SJSA1 (cell line): ENCODE measurements around the gene MSI2. TPM values are rescaled to one million over a fixed set of nuclear protein-coding genes. Genes with fewer than 3 reads are reported as not detected.
A peak's percentile ranks its signal among the peaks of the same experiment; 100 is the strongest.

Experiments used
- DNase-seq, 2 experiments: peaks; one replicate each; pipeline ENCODE4 v3.0.0-alpha.2; 2015 to 2020; ENCODE audit warnings: low spot score in 2 of 2, low read depth in 1 of 2
- H3K27ac ChIP-seq: fragments of 250-450 bp; sonication (Bioruptor Pico); 2 replicates; pipeline ENCODE4 v1.5.1; 2020; ENCODE audit warnings: mild to moderate bottlenecking, moderate library complexity
- H3K27me3 ChIP-seq: fragments of 250-450 bp; sonication (Bioruptor Pico); replicated peaks from 2 replicates; pipeline ENCODE4 v1.5.1; 2020; ENCODE audit warnings: mild to moderate bottlenecking, moderate library complexity
- H3K36me3 ChIP-seq: fragments of 250-450 bp; sonication (Bioruptor Pico); 2 replicates; pipeline ENCODE4 v1.5.1; 2020; ENCODE audit warnings: mild to moderate bottlenecking
- H3K4me1 ChIP-seq: fragments of 250-450 bp; sonication (Bioruptor Pico); replicated peaks from 2 replicates; pipeline ENCODE4 v1.6.1; 2021; ENCODE audit warnings: mild to moderate bottlenecking
- H3K4me3 ChIP-seq: fragments of 250-450 bp; sonication (Bioruptor Pico); 2 replicates; pipeline ENCODE4 v1.5.1; 2020; ENCODE audit warnings: mild to moderate bottlenecking
- H3K9me3 ChIP-seq: fragments of 250-450 bp; sonication (Bioruptor Pico); replicated peaks from 2 replicates; pipeline ENCODE4 v1.5.1; 2020; ENCODE audit warnings: mild to moderate bottlenecking
- total RNA-seq: library from RNA; depleted of rRNA; stranded (reverse); fragments of >200 nt; shearing (Covaris generic); gene quantifications from 2 replicates; pipeline ENCODE4 v1.2.3, GENCODE V29; 2014

Gene MSI2
- total RNA-seq, 1 experiment from 2014 or later: 39.8 TPM

DNA sequence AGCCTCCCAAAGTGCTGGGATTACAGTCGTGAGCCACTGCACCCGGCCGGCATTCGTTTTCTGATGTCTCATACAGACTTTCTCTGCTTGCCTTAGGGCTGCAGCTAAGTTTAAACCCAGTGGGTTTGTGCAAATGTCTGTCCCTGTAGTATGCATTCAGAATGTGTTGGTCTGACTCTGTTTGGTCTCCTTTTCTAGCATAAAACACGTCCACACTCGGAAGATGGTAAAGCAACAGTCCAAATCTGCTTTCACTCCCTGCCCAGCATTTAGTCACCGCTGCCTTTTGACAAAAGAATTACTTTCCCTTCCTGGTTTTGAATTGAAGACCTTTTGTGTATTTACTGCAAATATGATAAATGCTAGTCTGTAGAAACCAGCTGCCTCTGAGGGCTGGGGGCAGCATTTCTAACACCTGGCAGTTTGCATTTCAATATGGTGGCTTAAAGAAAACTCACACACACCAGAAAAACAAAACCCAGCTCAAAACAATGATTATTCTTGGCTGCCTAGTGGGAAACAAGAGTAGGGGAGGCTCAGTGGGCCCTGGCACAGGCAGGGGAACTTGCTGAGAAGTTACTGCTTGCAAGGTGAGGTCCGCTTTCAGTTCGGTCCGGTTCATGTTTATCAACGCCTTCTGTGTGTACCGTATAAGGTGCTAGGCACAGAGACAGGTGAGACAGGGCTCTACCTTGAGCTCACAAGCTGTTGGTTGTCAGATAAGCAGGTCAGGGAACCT is 56.9 kb downstream of the MSI2 start:
- Histone ChIP-seq H3K4me1 (no peaks in the 10 kb centered on the region), H3K9me3 (no peaks in the 10 kb centered on the region), H3K27me3 (no peaks in the 10 kb centered on the region), H3K27ac (no peak overlapping the region), H3K36me3 (peaks cover 9% of the 10 kb centered on the region), H3K4me3 (no peak overlapping the region)
- DNase-seq: no peak

DNA sequence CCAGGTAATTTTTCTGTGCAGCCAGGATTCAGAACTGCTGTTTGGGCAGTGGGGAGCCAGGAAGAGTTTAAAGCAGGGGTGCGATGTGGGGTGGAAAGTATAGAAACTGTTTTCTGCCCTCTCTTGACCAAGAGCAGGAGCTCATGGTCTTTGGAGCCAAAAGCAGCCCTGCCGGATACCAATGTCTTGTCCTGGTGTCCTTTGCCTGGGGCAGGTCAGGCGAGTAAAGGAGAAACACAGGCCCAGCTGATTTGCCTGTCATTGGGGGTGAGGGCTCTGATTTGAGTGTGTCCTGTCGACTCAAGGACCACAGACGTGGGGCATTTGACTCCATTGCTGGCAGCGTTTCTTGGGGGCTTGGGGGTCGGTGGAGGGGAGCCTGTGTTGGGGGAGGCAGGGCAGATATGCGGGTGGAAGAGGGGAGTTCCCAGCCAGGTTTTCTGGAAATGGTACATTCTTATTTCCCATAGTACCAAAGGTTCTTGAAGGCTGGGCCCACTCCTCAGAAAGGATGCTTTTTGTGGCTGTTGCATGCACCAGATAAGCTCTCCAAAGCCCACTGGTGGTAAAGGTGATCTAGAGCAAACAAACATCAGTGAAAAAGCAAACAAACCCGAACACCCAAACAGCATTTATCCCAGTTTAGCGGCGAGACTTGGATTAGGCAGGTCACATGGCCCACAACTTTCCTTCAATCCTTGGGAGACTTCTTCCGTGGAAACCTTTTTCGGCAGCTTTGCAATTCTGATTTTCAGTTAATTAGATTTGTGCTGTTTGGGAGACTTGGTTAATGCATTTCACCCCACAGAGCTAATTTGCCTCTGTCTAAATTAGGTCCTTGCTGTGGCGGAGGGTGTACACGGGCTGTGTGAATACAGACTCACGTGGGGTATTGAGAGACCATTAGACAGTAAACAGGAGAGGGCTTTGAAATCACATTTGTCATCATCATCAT is 59.0 kb downstream of the MSI2 start:
- Histone ChIP-seq H3K4me1 (no peaks in the 10 kb centered on the region), H3K36me3 (peaks cover 9% of the 10 kb centered on the region), H3K4me3 (no peak overlapping the region), H3K27me3 (no peaks in the 10 kb centered on the region), H3K27ac (no peak overlapping the region), H3K9me3 (no peaks in the 10 kb centered on the region)
- DNase-seq: no peak

DNA sequence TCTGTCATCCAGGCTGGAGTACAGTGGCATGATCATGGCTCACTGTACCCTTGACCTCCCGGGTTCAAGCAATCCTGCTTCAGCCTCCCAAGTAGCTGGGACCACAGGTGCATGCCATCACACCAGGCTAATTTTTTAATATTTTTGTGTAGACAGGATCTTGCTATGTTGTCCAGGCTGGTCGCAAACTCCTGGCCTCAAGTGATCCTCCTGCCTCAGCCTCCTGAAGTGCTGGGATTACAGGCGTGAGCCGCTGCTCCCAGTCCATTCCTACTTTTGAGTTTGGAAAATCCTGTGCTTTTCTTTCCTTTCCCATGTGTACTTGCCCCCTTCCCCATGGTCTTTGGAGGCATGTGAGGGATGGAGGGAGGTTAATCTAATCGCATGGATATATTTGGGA is 60.0 kb downstream of the MSI2 start:
- no peak overlapping the region for H3K27ac ChIP-seq
- no peaks in the 10 kb centered on the region for H3K27me3 ChIP-seq
- no peaks in the 10 kb centered on the region for H3K36me3 ChIP-seq
- H3K4me1 ChIP-seq: no peaks in the 10 kb centered on the region
- H3K4me3 ChIP-seq: no peak overlapping the region
- DNase-seq: no peak
- no peaks in the 10 kb centered on the region for H3K9me3 ChIP-seq

DNA sequence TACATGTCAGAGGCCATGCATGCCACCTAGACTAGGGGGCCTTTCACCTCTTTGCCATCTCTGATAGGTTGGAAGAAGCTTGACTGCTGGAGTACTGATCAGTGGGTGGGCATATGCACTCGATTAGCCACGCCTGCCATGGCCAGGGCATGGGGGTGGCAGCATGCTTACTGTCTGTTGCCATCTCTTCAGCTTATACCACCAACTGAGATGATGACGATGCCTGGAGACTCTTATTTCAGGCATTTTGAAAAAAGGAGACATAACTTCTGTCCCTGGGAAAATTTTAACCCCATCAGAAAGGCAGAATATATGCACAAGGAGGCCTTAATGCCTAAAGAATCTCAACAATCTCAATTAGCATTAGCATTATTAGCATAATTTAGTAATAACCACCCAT is 60.8 kb downstream of the MSI2 start:
- Histone ChIP-seq H3K27ac (no peak overlapping the region), H3K4me1 (no peaks in the 10 kb centered on the region), H3K36me3 (no peaks in the 10 kb centered on the region), H3K4me3 (no peak overlapping the region), H3K9me3 (no peaks in the 10 kb centered on the region), H3K27me3 (no peaks in the 10 kb centered on the region)
- DNase-seq: no peak

GRCh38 chr17:57318913-57319312 is 62.6 kb downstream of the MSI2 start:
- H3K36me3 ChIP-seq: no peaks in the 10 kb centered on the region
- H3K27me3 ChIP-seq: no peaks in the 10 kb centered on the region
- DNase-seq: no peak
- H3K4me1 ChIP-seq: no peaks in the 10 kb centered on the region
- H3K4me3 ChIP-seq: no peak overlapping the region
- no peak overlapping the region for H3K27ac ChIP-seq
- no peaks in the 10 kb centered on the region for H3K9me3 ChIP-seq

- Histone ChIP-seq H3K9me3 (no peaks in the 10 kb centered on the region), H3K36me3 (no peaks in the 10 kb centered on the region; the same call in 1 of the 2 replicates), H3K4me1 (no peaks in the 10 kb centered on the region), H3K27ac (no peak overlapping the region), H3K27me3 (no peaks in the 10 kb centered on the region), H3K4me3 (no peak overlapping the region)
- DNase-seq: no peak
Measured at GRCh38 chr17:57319806-57320205, 63.5 kb downstream of the MSI2 start.

DNA sequence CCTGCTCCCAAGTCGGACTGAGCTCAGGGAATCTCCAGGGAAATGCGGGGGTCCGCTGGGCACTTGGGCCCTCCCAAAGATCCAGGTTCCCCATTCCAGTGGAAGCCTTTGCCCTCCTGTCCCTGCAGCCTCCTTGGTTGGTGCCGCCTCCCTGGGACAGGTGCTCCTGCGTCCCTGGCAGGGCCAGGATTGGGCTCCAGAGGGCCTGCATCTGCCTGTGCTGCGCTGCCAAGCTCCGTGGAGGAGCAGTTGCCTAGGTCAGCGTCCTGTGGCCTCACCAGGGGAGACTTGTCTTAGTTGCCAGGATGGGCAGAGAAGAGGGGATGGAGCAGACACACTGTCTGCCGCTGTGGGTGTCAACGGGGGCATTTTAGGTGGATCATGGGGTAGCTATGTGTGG is 67.1 kb downstream of the MSI2 start:
- DNase-seq: no peak
- no peaks in the 10 kb centered on the region for H3K9me3 ChIP-seq
- H3K36me3 ChIP-seq: peaks cover 3% of the 10 kb centered on the region
- no peaks in the 10 kb centered on the region for H3K27me3 ChIP-seq
- H3K4me1 ChIP-seq: peaks cover 5% of the 10 kb centered on the region
- no peak overlapping the region for H3K27ac ChIP-seq
- H3K4me3 ChIP-seq: no peak overlapping the region

DNA sequence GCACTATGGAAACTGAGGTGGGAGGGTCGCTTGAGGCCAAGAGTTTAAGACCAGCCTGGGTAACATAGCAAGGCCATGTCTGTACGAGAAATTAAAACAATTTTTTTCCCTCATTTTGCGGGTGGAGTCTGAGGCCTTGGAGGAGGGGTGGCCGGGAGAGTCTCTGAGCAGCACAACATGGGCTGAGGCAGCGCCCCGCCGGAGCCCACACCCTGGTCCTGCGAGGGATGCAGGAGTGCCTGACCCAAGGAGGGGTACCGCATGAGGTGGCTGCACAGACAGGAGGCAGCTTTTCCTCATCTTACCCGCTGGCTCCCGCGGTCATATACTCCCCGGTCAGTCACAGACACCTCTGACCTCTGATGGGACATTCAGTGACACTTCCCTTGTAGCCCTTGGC is 67.7 kb downstream of the MSI2 start:
- H3K4me1 ChIP-seq: peaks cover 11% of the 10 kb centered on the region
- H3K4me3 ChIP-seq: no peak overlapping the region
- H3K9me3 ChIP-seq: no peaks in the 10 kb centered on the region
- no peaks in the 10 kb centered on the region for H3K27me3 ChIP-seq
- H3K36me3 ChIP-seq: peaks cover 3% of the 10 kb centered on the region
- H3K27ac ChIP-seq: no peak overlapping the region
- DNase-seq: no peak

GRCh38 chr17:57324631-57325030 is 68.3 kb downstream of the MSI2 start:
- H3K4me1 ChIP-seq: peaks cover 17% of the 10 kb centered on the region
- H3K4me3 ChIP-seq: no peak overlapping the region
- no peaks in the 10 kb centered on the region for H3K9me3 ChIP-seq
- DNase-seq: no peak
- H3K27ac ChIP-seq: no peak overlapping the region
- H3K36me3 ChIP-seq: peaks cover 3% of the 10 kb centered on the region
- H3K27me3 ChIP-seq: no peaks in the 10 kb centered on the region

GRCh38 chr17:57326336-57326735 is 70.0 kb downstream of the MSI2 start:
- Histone ChIP-seq H3K27ac (no peak overlapping the region), H3K27me3 (no peaks in the 10 kb centered on the region), H3K4me1 (peaks cover 27% of the 10 kb centered on the region), H3K36me3 (peaks cover 3% of the 10 kb centered on the region), H3K4me3 (no peak overlapping the region), H3K9me3 (no peaks in the 10 kb centered on the region)
- DNase-seq: no peak

- Histone ChIP-seq H3K4me1 (peaks cover 27% of the 10 kb centered on the region), H3K27ac (no peak overlapping the region), H3K9me3 (no peaks in the 10 kb centered on the region), H3K4me3 (no peak overlapping the region), H3K36me3 (peaks cover 3% of the 10 kb centered on the region), H3K27me3 (no peaks in the 10 kb centered on the region)
- DNase-seq: no peak
Measured at GRCh38 chr17:57326764-57327163, 70.4 kb downstream of the MSI2 start.

DNA sequence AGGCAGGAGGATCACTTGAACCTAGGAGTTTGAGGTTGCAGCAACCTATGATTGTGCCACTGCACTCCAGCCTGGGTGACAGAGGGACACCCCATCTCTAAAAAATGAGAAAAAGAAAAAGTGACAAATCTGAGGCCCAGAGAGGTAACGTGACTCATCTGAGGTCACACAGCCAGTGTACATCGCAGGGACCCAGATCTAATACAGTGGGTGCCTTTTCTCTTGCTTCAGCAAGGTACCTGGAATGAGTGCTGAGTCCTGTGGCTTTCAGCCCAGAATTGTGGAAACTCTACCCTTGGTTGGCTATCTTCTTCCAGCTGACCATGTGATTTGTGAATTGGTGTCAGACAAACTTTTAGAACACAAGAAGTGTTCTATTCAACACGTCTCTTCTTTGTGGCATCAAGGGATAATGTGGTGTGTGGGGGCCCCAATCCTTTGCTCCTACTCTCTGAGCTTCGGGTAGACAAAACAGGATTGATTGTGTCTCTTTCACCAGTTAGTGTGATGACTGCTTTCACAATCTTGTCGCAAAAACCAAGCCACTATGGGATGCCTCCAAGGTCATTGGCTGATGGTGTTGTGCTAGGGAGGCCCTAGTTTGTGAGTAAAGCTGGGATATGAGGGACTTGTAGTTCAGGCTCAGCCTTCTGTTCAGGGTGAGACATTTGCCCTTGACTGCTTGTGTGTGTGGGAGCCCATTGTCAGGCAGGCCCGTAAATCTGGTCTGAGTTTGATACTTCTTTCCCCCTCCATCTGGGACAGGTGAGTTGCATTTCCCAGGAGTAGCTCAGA is 71.0 kb downstream of the MSI2 start:
- no peak for DNase-seq
- H3K9me3 ChIP-seq: no peaks in the 10 kb centered on the region
- peaks cover 3% of the 10 kb centered on the region for H3K36me3 ChIP-seq
- peaks cover 27% of the 10 kb centered on the region for H3K4me1 ChIP-seq
- H3K27ac ChIP-seq: no peak overlapping the region
- H3K4me3 ChIP-seq: no peak overlapping the region
- H3K27me3 ChIP-seq: no peaks in the 10 kb centered on the region

DNA sequence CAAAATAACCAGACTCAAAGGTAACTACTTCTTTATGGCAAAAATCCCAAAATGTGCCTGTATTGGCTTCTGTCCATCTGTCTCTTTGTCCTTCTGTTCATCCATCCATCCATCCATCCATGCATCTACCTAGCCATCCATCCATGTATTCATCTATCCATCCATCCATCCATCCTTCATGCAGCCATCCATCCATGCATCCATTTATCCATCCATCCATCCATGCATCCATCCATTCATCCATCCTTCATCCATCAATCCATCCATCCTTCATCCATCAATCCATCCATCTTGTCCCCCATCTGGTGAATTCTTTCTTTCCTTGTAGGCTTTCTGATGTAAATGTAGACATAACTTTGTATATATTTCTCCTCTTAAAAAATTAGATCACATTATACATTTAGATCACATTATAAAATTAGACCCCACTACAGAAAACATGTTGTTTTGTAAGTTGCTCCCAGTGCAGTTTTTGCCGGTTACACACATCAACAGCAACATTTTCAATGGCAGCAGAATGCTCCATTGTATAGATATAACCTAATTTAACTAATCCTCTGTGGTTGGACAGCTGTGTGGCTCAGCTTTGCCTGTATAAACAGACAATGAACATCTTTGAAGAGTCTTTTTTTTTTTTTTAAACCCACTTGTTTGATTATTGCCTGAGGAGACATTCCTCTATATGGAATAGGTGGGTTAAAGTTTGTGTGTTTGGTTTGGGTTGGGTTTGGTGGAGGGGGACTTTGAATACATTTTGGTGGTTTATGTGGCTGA is 72.0 kb downstream of the MSI2 start:
- H3K27ac ChIP-seq: no peak overlapping the region
- peak in 1 of 2 experiments; percentile 50 for DNase-seq

More for the DNA sequence above, 72.0 kb downstream of the MSI2 start:
- Histone ChIP-seq H3K4me1 (peaks cover 27% of the 10 kb centered on the region), H3K36me3 (peaks cover 3% of the 10 kb centered on the region), H3K4me3 (no peak overlapping the region), H3K9me3 (no peaks in the 10 kb centered on the region), H3K27me3 (no peaks in the 10 kb centered on the region)
